Large intestine (tissue), 3 donors: Measurements from ENCODE around the gene SCUBE3. TPM values are rescaled to one million over a fixed set of nuclear protein-coding genes. Genes with fewer than 3 reads are reported as not detected.

ENCODE experiments used
- DNase-seq, 2 donors: peaks; one replicate each; pipeline versions ENCODE4 v3.0.0 to v3.0.0-alpha.2; 2013
- H3K27ac ChIP-seq: one replicate; pipeline ENCODE4 v1.5.1; 2013; ENCODE audit warnings: low read length
- H3K27me3 ChIP-seq: 2 replicates; pipeline ENCODE4 v1.6.1; 2013; ENCODE audit warnings: low read length; ENCODE audit not compliant: control insufficient read depth, insufficient read depth
- H3K36me3 ChIP-seq: 2 replicates; pipeline ENCODE4 v1.6.1; 2013; ENCODE audit warnings: low read length; ENCODE audit not compliant: control insufficient read depth, insufficient read depth
- H3K4me1 ChIP-seq: one replicate; pipeline ENCODE4 v1.6.1; 2013; ENCODE audit warnings: low read length; ENCODE audit not compliant: control insufficient read depth, insufficient read depth
- H3K4me3 ChIP-seq: one replicate; pipeline ENCODE4 v1.5.1; 2013; ENCODE audit warnings: low read length
- H3K9me3 ChIP-seq: one replicate; pipeline ENCODE4 v1.6.1; 2013; ENCODE audit warnings: mild to moderate bottlenecking, low read depth, low read length, moderate library complexity; ENCODE audit not compliant: control insufficient read depth
- WGBS: methylation state at CpG from one replicate; pipeline ENCODE4 v1.1.5; 2013; ENCODE audit warnings: low lambda C conversion rate; ENCODE audit not compliant: insufficient coverage; 5-methylcytosine and 5-hydroxymethylcytosine counted together
- polyA plus RNA-seq: library from polyadenylated mRNA; unstranded; fragments of 120-200 nt; gene quantifications from one replicate; pipeline ENCODE4 v1.2.1, GENCODE V29; 2013

Gene SCUBE3
- polyA plus RNA-seq, 1 donor = 3.3 TPM

DNA sequence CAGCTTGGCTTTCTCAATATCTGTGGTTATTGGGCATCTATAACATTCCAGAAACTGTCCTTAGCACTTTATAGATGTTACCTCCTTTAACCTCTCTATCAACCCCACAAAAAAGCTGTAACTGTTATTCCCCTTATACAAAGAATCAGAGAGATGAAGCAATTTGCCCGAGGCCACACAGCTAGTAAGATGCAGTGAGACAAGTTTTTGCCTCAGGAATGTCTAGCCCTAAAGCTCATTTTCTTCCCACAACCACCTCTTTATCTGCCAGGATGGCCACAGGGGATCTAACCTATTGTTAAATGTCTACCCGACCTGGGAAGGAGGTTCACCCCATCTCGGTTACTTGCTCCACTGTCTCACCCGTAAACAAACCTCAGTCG lies 40.7 kb upstream of the SCUBE3 start:
- peaks cover 5% of the 10 kb centered on the region for H3K27me3 ChIP-seq
- H3K4me3 ChIP-seq = no peak overlapping the region
- no peaks in the 10 kb centered on the region for H3K4me1 ChIP-seq
- H3K27ac ChIP-seq = no peak overlapping the region
- no peaks in the 10 kb centered on the region for H3K36me3 ChIP-seq
- DNase-seq = no peak
- H3K9me3 ChIP-seq = peaks cover 4% of the 10 kb centered on the region
- no CpG with 5 or more reads among the region's 5 CpGs for WGBS

DNA sequence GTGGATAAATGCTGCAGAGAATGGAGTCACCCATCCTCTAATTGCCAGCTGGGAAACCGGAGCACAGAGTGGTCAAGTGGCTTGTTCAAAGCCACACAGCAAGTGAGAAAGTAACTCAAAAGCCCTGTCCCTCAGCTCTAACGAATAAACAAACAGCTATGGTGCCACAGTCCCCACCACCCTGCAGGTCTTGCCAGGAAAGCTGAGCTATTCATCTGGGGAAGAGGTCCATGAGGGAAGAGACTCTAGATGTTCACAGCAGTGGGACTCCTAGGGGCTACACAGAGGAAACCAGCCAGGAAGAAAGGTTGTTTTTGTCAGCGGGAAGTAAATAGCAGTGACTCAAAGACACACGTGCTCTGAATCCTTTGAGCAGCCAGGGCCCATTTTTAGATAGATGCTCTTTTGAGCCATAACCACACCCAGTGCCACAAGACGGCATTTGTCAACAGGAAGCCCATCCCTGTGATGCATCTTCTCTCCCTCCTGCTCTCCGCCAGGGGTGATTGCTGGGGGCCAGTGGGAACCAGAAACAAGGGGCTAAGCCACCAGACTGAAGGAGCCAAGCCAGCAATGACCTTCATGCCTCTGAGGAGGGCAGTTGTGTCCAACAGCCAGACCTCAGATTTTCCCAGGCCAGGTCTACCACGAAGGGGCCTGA lies 40.2 kb upstream of the SCUBE3 start:
- H3K27ac ChIP-seq = no peak overlapping the region
- DNase-seq = no peak
- peaks cover 4% of the 10 kb centered on the region for H3K9me3 ChIP-seq
- H3K4me1 ChIP-seq = no peaks in the 10 kb centered on the region
- no peaks in the 10 kb centered on the region for H3K36me3 ChIP-seq
- H3K4me3 ChIP-seq = no peak overlapping the region
- WGBS = no CpG with 5 or more reads among the region's 7 CpGs
- H3K27me3 ChIP-seq = peaks cover 5% of the 10 kb centered on the region

DNA sequence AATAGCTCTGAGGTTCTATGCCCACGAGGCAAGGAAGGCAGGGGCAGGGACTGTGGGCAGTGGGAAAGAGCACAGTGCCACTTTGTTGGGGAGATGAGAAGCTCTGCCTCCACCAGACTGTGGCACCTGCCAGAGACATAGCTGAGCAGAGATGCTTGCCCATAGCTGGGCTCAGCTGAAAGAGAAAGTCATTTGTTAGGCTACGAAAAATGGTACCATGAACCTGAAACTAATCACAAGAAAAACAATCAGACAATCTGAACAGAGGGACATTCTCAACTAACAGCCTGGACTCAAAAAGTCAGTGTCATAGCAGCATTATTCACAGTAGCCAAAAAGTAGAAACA lies 39.7 kb upstream of the SCUBE3 start:
- H3K4me1 ChIP-seq = no peaks in the 10 kb centered on the region
- DNase-seq = no peak
- H3K27ac ChIP-seq = no peak overlapping the region
- WGBS = no CpG with 5 or more reads among the region's 2 CpGs
- peaks cover 4% of the 10 kb centered on the region for H3K9me3 ChIP-seq
- H3K36me3 ChIP-seq = no peaks in the 10 kb centered on the region
- H3K27me3 ChIP-seq = peaks cover 5% of the 10 kb centered on the region
- H3K4me3 ChIP-seq = no peak overlapping the region

DNA sequence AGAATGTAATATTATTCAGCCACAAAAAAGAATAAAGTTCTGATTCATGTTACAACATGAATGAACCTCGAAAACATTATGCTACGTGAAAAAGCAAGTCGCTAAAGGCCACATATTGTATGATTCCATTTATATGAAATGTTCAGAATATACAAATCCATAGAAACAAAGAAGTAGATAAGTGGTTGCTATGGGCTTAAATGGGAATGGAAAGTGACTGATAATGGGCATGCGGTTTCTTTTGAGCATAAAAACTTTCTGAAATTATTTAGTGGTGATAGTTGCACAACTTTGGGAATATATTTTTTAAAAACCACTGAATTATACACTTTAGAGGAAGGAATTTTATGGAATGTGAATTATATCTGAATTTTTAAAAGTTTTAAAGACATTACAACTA lies 39.3 kb upstream of the SCUBE3 start:
- Histone ChIP-seq H3K27me3 (peaks cover 5% of the 10 kb centered on the region), H3K4me3 (no peak overlapping the region), H3K9me3 (peaks cover under 1% of the 10 kb centered on the region), H3K27ac (no peak overlapping the region), H3K4me1 (no peaks in the 10 kb centered on the region), H3K36me3 (no peaks in the 10 kb centered on the region)
- 96% methylated on average over 4 of the region's 4 CpGs for WGBS
- no peak for DNase-seq

DNA sequence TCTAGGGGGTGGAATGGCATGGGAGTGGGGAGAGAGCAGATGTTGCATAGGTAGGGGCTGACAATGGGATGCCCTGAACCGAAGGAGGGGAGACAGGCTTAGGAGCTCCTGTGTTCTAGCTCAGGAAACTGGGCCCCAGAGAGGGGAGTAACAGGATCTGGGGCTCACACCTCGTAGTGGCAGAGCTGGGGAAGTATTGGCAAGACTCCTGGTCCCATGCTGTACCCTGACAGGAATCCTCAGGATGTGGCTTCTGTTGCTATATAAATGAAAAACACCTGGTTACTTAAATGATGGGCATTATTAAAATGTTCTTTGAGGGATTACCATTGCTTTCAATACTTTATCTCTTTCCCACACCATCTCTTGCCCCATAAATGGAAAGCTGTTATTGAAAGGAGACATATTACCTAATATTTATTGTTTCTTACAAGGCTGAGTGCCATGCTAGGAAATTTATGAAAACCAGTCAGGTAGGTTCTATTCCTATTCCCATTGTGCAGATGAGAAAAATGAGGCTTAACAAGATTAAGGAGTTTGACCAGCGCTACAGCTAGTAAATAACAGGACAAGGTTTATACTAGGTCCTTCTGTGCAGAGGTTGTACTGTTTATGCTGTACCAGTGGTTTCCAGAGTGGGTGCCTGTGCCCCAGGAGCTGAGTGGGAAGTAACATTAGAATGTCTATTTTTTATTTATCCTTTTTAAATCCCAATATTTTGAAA lies 37.3 kb upstream of the SCUBE3 start:
- Histone ChIP-seq H3K36me3 (no peaks in the 10 kb centered on the region), H3K27me3 (peaks cover 5% of the 10 kb centered on the region), H3K4me3 (no peak overlapping the region), H3K4me1 (peaks cover 6% of the 10 kb centered on the region), H3K27ac (no peak overlapping the region), H3K9me3 (no peaks in the 10 kb centered on the region)
- DNase-seq = no peak
- no CpG with 5 or more reads among the region's 3 CpGs for WGBS

DNA sequence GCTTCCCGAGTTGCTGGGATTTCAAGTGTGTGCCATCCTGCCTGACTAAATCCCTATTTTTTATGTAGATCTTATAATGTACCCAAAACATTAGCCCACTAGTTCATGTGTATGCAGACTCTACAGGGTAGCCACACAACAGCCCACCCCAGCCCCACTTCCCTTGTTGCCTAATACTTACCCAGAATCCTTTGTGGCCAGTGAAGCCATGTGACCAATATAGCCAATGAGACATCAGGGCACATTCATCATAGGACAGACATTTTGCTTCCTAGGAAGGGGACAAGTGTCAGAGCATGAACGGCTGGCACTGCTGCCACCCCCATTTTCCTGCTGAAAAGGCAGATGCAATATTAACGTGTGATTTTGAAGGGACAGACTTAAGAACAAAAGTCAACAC lies 36.6 kb upstream of the SCUBE3 start:
- no peaks in the 10 kb centered on the region for H3K9me3 ChIP-seq
- no peak for DNase-seq
- WGBS = no CpG with 5 or more reads among the region's 3 CpGs
- H3K4me1 ChIP-seq = peaks cover 12% of the 10 kb centered on the region
- H3K27ac ChIP-seq = no peak overlapping the region
- peaks cover 5% of the 10 kb centered on the region for H3K27me3 ChIP-seq
- no peaks in the 10 kb centered on the region for H3K36me3 ChIP-seq
- H3K4me3 ChIP-seq = no peak overlapping the region

DNA sequence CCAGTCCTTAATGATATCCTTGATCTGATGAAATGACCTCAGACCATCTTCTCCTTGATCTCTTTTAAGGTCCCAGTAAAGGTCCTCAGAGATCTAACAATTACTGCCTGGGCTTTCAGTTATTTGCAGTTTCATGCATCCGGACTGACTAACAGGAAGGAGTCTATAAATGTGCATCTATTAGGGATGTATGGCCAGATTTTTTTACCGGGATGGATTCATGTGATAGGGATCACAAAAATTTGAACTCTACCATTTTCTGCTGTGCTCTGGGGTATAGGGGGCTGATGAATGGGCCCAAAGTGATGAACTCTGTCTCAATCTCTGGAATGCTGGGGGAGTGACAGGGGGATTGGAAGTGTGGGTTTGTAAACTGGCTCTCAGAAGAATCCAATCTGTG lies 36.2 kb upstream of the SCUBE3 start:
- peaks cover 14% of the 10 kb centered on the region for H3K4me1 ChIP-seq
- H3K27me3 ChIP-seq = peaks cover 5% of the 10 kb centered on the region
- H3K36me3 ChIP-seq = no peaks in the 10 kb centered on the region
- no peak for DNase-seq
- no peak overlapping the region for H3K4me3 ChIP-seq
- no peaks in the 10 kb centered on the region for H3K9me3 ChIP-seq
- no peak overlapping the region for H3K27ac ChIP-seq
- WGBS = no CpG with 5 or more reads among the region's 2 CpGs

GRCh38 chr6:35178012-35178411 lies 35.7 kb upstream of the SCUBE3 start:
- Histone ChIP-seq H3K27me3 (peaks cover 5% of the 10 kb centered on the region), H3K4me1 (peaks cover 14% of the 10 kb centered on the region), H3K9me3 (no peaks in the 10 kb centered on the region), H3K4me3 (no peak overlapping the region), H3K27ac (no peak overlapping the region), H3K36me3 (no peaks in the 10 kb centered on the region)
- no CpG with 5 or more reads among the region's 2 CpGs for WGBS
- no peak for DNase-seq

- H3K4me3 ChIP-seq = no peak overlapping the region
- no peaks in the 10 kb centered on the region for H3K27me3 ChIP-seq
- no peak for DNase-seq
- peaks cover 14% of the 10 kb centered on the region for H3K4me1 ChIP-seq
- H3K27ac ChIP-seq = no peak overlapping the region
- no peaks in the 10 kb centered on the region for H3K9me3 ChIP-seq
- no peaks in the 10 kb centered on the region for H3K36me3 ChIP-seq
- WGBS = no CpG with 5 or more reads among the region's 5 CpGs
Measured at GRCh38 chr6:35178932-35179832, 34.6 kb upstream of the SCUBE3 start.

DNA sequence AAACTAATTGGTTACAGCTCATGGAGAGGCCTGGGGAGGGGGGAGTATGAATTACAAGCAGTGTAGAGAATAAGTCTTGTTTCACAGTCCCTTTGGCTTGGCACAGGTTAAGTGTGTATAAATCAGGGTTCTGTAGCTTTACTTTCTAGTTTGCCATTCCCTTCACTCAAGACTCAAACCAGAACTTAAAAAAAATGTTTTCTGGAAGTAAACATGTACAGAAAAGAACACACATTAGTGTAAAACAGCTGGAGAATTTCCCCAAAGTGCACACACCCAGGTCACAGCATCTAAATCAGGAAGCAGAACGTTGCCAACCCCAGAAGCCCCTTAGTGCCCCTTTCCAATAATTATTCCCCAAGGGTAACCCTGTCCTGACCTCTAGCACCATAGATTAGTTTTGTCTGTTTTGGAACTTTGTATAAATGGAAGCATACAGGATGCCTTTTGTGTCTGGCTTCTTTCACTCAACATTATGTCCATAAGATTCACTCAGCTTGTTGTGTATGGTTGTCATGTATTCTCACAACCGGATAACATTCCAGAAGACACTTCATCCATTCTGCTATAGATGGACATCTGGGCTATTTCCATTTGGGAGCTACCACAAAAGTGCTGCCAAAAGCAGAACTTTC lies 33.7 kb upstream of the SCUBE3 start:
- H3K4me1 ChIP-seq = peaks cover 19% of the 10 kb centered on the region
- no peak overlapping the region for H3K4me3 ChIP-seq
- no peaks in the 10 kb centered on the region for H3K27me3 ChIP-seq
- WGBS = no CpG with 5 or more reads among the region's 2 CpGs
- H3K27ac ChIP-seq = no peak overlapping the region
- no peaks in the 10 kb centered on the region for H3K9me3 ChIP-seq
- no peak for DNase-seq
- H3K36me3 ChIP-seq = no peaks in the 10 kb centered on the region
